Gastroesophageal sphincter (tissue), 3 donors: Measurements from ENCODE around the gene IQSEC3.
"Not testable (repeated sequence)": the region's sequence is repeated elsewhere in the genome, so short reads cannot be mapped to it uniquely, and the experiment has no call there.

Experiments used
- EP300 ChIP-seq: sonication (generic); formaldehyde crosslinking; IDR thresholded peaks from one replicate; pipeline ENCODE4 v1.6.1; 2017; ENCODE audit warnings: antibody characterized with exemption, mild to moderate bottlenecking
- POLR2A ChIP-seq, 2 donors: fragments of 450-650 bp; IDR thresholded peaks; one replicate each; pipeline ENCODE4 v1.6.1; 2017; ENCODE audit warnings: antibody characterized with exemption in 2 of 2, mild to moderate bottlenecking in 2 of 2, moderate library complexity in 1 of 2
- POLR2AphosphoS5 ChIP-seq: sonication (generic); formaldehyde crosslinking; IDR thresholded peaks from one replicate; pipeline ENCODE4 v1.6.1; 2017; ENCODE audit warnings: antibody characterized with exemption
- TF ChIP-seq, protein P1 (sequence below), 4 experiments: fragments of 200-600 bp in 2 of 4; fragments of 450-650 bp in 2 of 4; sonication (generic) in 1 of 4; IDR thresholded peaks; one replicate each; pipeline ENCODE4 v1.5.1; 2017 to 2019; ENCODE audit warnings: antibody characterized with exemption in 4 of 4, mild to moderate bottlenecking in 2 of 4, moderate library complexity in 2 of 4

DNA sequence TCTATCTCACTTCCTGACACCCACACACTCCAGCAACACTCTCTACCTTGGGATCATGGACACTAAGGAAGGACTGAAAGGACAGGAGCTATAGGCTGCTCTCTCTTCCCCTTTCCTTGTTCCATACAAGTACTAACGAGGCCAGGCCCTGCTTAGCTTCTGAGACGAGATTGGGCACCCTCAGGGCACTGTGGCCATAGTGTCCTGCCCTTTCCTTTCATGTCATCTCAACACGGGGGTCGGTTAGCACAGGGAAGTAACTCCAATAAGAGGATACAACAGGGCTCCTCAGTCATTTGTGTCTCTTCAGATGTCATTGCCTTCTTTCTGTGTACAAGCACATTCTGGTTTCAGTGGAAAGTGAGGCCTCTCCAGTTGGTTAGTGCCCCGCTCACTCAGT, 15.5 kb upstream of the IQSEC3 start:
- TF ChIP-seq POLR2A (IDR thresholded peaks at IDR 0.05); POLR2AphosphoS5; EP300: not testable (repeated sequence)
- TF ChIP-seq, protein P1, sequence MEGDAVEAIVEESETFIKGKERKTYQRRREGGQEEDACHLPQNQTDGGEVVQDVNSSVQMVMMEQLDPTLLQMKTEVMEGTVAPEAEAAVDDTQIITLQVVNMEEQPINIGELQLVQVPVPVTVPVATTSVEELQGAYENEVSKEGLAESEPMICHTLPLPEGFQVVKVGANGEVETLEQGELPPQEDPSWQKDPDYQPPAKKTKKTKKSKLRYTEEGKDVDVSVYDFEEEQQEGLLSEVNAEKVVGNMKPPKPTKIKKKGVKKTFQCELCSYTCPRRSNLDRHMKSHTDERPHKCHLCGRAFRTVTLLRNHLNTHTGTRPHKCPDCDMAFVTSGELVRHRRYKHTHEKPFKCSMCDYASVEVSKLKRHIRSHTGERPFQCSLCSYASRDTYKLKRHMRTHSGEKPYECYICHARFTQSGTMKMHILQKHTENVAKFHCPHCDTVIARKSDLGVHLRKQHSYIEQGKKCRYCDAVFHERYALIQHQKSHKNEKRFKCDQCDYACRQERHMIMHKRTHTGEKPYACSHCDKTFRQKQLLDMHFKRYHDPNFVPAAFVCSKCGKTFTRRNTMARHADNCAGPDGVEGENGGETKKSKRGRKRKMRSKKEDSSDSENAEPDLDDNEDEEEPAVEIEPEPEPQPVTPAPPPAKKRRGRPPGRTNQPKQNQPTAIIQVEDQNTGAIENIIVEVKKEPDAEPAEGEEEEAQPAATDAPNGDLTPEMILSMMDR (IDR thresholded peaks at IDR 0.05) = not testable (repeated sequence)
